ENCODE results near the gene ADAMTSL1.

ADAMTSL1 gene

DNA sequence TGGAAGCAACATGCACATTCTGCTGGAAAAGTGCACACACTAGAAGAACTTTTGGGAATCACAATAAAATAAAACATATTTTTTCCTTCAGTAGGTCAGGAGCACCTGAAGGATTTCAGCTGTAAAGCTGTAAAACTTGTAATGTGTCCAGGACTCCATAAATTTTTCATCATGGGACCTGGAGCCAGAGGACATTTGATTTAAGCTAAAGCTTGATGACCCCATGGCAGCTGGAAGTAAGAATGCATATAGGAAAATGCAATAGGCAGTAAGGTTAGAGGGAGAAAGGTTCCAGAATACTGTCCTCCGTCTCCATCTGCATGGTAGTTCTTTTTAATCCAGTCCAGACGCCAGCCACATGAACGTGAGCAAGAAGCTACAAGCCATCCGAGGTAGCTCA is 166.0 kb downstream of the ADAMTSL1 start:
- no peak overlapping the region for H2AFZ ChIP-seq (ENCODE audit: low read depth, low read length)
- TF ChIP-seq EZH2 (IDR thresholded peaks at IDR 0.05; ENCODE audit: borderline replicate concordance, low read depth, low read length, severe bottlenecking) = no peak
- TF ChIP-seq, protein P1, sequence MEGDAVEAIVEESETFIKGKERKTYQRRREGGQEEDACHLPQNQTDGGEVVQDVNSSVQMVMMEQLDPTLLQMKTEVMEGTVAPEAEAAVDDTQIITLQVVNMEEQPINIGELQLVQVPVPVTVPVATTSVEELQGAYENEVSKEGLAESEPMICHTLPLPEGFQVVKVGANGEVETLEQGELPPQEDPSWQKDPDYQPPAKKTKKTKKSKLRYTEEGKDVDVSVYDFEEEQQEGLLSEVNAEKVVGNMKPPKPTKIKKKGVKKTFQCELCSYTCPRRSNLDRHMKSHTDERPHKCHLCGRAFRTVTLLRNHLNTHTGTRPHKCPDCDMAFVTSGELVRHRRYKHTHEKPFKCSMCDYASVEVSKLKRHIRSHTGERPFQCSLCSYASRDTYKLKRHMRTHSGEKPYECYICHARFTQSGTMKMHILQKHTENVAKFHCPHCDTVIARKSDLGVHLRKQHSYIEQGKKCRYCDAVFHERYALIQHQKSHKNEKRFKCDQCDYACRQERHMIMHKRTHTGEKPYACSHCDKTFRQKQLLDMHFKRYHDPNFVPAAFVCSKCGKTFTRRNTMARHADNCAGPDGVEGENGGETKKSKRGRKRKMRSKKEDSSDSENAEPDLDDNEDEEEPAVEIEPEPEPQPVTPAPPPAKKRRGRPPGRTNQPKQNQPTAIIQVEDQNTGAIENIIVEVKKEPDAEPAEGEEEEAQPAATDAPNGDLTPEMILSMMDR (IDR thresholded peaks at IDR 0.05; ENCODE audit: borderline replicate concordance, extremely low read depth, low read length, poor library complexity, severe bottlenecking) = no peak
- H3K4me3 ChIP-seq (ENCODE audit: low read depth in 1 of 2, low read length in 2 of 2) = no peak overlapping the region
- H4K20me1 ChIP-seq (ENCODE audit: insufficient read depth, low read length) = no peaks in the 10 kb centered on the region
- no peaks in the 10 kb centered on the region for H3K9me3 ChIP-seq (ENCODE audit: insufficient read depth, low read length, severe bottlenecking)
- H3K9ac ChIP-seq (ENCODE audit: low read depth, low read length) = no peak overlapping the region
- H3K4me1 ChIP-seq (ENCODE audit: insufficient read depth, low read length) = no peaks in the 10 kb centered on the region
- no peaks in the 10 kb centered on the region for H3K36me3 ChIP-seq (ENCODE audit: insufficient read depth, low read length)
- no peak overlapping the region for H3K27ac ChIP-seq (ENCODE audit: low read length)
- H3K79me2 ChIP-seq (ENCODE audit: insufficient read depth, low read length) = no peaks in the 10 kb centered on the region
- no peak overlapping the region for H3K4me2 ChIP-seq (ENCODE audit: insufficient read depth, low read length)
- H3K27me3 ChIP-seq (ENCODE audit: insufficient read depth, low read length, poor library complexity) = no peaks in the 10 kb centered on the region
- ATAC-seq (ENCODE audit: insufficient read depth, low read depth) (no peak), DNase-seq (no peak)

DNA sequence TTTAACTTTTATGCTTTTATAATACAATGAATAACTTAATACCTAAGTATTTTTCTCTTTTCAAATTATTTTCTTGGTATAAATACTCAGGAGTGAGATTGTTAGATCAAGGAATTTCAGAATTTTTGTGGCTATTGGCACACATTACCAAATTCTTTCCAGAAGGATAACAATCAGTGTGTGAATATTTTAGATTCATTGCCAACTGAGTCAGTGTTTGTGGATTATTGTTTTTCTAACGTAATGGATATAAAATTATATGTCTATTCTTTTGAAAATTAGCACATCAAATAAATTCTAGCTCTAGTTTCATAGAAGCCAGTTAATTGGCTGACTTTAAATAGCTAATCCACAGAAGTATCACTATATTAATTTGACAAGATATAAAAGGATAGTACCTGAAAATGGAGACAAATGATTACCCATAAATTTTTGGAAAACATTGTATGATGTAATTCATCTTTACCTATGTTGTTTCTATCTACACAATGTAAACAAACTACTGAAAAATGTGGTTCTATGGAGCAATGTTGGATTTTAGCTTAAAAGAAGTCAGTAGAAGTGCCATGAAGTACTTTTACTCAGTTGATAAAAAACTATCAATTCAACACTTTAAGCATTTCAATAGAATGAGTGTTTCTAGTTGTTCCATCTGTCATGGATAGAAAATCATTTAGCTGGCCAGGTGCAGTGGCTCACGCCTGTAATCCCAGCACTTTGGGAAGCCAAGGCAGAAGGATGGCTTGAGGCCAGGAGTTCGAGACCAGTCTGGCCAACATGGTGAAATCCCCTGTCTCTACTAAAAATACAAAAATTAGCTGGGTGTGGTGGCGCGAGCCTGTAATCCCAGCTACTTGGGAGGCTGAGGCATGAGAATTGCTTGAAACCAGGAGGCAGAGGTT is 185.1 kb downstream of the ADAMTSL1 start:
- no peak overlapping the region for H3K4me2 ChIP-seq (ENCODE audit: insufficient read depth, low read length)
- no peak overlapping the region for H3K4me3 ChIP-seq (ENCODE audit: low read depth in 1 of 2, low read length in 2 of 2)
- H3K9ac ChIP-seq (ENCODE audit: low read depth, low read length) = no peak overlapping the region
- no peak overlapping the region for H3K27ac ChIP-seq (ENCODE audit: low read length)
- no peaks in the 10 kb centered on the region for H3K36me3 ChIP-seq (ENCODE audit: insufficient read depth, low read length)
- H4K20me1 ChIP-seq (ENCODE audit: insufficient read depth, low read length) = no peaks in the 10 kb centered on the region
- H3K9me3 ChIP-seq (ENCODE audit: insufficient read depth, low read length, severe bottlenecking) = no peaks in the 10 kb centered on the region
- ATAC-seq (ENCODE audit: insufficient read depth, low read depth) = no peak
- DNase-seq = no peak
- H2AFZ ChIP-seq (ENCODE audit: low read depth, low read length) = no peak overlapping the region
- no peak for TF ChIP-seq EZH2 (IDR thresholded peaks at IDR 0.05; ENCODE audit: borderline replicate concordance, low read depth, low read length, severe bottlenecking)
- TF ChIP-seq, protein P1 (IDR thresholded peaks at IDR 0.05; ENCODE audit: borderline replicate concordance, extremely low read depth, low read length, poor library complexity, severe bottlenecking) = no peak
- H3K4me1 ChIP-seq (ENCODE audit: insufficient read depth, low read length) = no peaks in the 10 kb centered on the region
- H3K79me2 ChIP-seq (ENCODE audit: insufficient read depth, low read length) = no peaks in the 10 kb centered on the region
- no peaks in the 10 kb centered on the region for H3K27me3 ChIP-seq (ENCODE audit: insufficient read depth, low read length, poor library complexity)

DNA sequence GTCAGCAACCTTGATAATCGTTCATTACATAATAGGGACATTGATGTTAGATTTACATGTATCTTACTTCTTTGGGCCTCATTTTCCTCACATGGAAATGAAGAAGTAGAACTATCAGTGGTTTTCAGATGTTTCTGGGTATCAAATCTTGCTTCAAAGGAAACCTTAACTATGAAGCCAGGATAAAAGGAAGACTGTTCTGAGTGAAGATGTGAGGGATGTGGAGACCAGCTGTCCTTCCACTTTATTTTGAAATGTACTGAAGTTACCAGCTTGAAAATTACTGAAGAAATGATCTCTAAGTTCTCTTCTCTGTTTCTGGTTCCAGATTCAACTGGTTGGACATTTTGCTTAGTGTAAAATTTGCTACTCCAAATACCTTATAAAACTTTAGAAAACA is 186.0 kb downstream of the ADAMTSL1 start:
- no peak for TF ChIP-seq EZH2 (IDR thresholded peaks at IDR 0.05; ENCODE audit: borderline replicate concordance, low read depth, low read length, severe bottlenecking)
- TF ChIP-seq, protein P1 (IDR thresholded peaks at IDR 0.05; ENCODE audit: borderline replicate concordance, extremely low read depth, low read length, poor library complexity, severe bottlenecking) = no peak
- H3K27ac ChIP-seq (ENCODE audit: low read length) = no peak overlapping the region
- H4K20me1 ChIP-seq (ENCODE audit: insufficient read depth, low read length) = no peaks in the 10 kb centered on the region
- H3K4me1 ChIP-seq (ENCODE audit: insufficient read depth, low read length) = no peaks in the 10 kb centered on the region
- H3K36me3 ChIP-seq (ENCODE audit: insufficient read depth, low read length) = no peaks in the 10 kb centered on the region
- H3K79me2 ChIP-seq (ENCODE audit: insufficient read depth, low read length) = no peaks in the 10 kb centered on the region
- DNase-seq (no peak), ATAC-seq (ENCODE audit: insufficient read depth, low read depth) (no peak)
- H3K4me2 ChIP-seq (ENCODE audit: insufficient read depth, low read length) = no peak overlapping the region
- H2AFZ ChIP-seq (ENCODE audit: low read depth, low read length) = no peak overlapping the region
- no peaks in the 10 kb centered on the region for H3K27me3 ChIP-seq (ENCODE audit: insufficient read depth, low read length, poor library complexity)
- H3K4me3 ChIP-seq (ENCODE audit: low read depth in 1 of 2, low read length in 2 of 2) = no peak overlapping the region
- no peaks in the 10 kb centered on the region for H3K9me3 ChIP-seq (ENCODE audit: insufficient read depth, low read length, severe bottlenecking)
- H3K9ac ChIP-seq (ENCODE audit: low read depth, low read length) = no peak overlapping the region

All from DND-41 (cell line).